ENCODE data around the gene ZNF578.
"Not testable (repeated sequence)": the region's sequence is repeated elsewhere in the genome, so short reads cannot be mapped to it uniquely, and the experiment has no call there.

GRCh38 chr19:52558732-52559445 lies 105.5 kb downstream of the ZNF578 start:
- TF ChIP-seq CTCF (IDR thresholded peaks at IDR 0.05; ENCODE audit: extremely low read depth in 1 of 2, insufficient read depth in 1 of 2, low read depth in 1 of 2, low read length in 2 of 2); JUN (IDR thresholded peaks at IDR 0.05; ENCODE audit: borderline replicate concordance, insufficient read depth, insufficient read length, low read depth); POLR2A (IDR thresholded peaks at IDR 0.05; ENCODE audit: low read depth, low read length); EZH2 (IDR thresholded peaks at IDR 0.05; ENCODE audit: borderline replicate concordance, low read depth, low read length, severe bottlenecking); MAX (IDR thresholded peaks at IDR 0.05; ENCODE audit: insufficient read depth, insufficient read length); POLR2AphosphoS5 (IDR thresholded peaks at IDR 0.05; ENCODE audit: insufficient read depth, low read depth, low read length): not testable (repeated sequence)
